22Rv1 (cell line): ENCODE measurements around the gene CDH16.

Experiments
- CTCF ChIP-seq: fragments of 450-650 bp; IDR thresholded peaks from 2 replicates; pipeline ENCODE4 v1.5.1; 2017; ENCODE audit warnings: mild to moderate bottlenecking
- ZFX ChIP-seq: fragments of 450-650 bp; IDR thresholded peaks from 2 replicates; pipeline ENCODE4 v1.6.1; 2017; ENCODE audit warnings: antibody characterized with exemption, borderline replicate concordance

GRCh38 chr16:66950971-66951790 is 32.5 kb upstream of the CDH16 start:
- no peak for TF ChIP-seq CTCF
- no peak for TF ChIP-seq ZFX
